Psoas muscle (tissue), 8 donors: ENCODE measurements around the gene TXK. TPM values are rescaled to one million over a fixed set of nuclear protein-coding genes. Genes with fewer than 3 reads are reported as not detected.

Experiments
- ATAC-seq, 4 donors: fragments of 200-7000 bp; cut with Tn5 transposase; one replicate each; pipeline ENCODE4 v1.9.1; 2020; ENCODE audit warnings: moderate library complexity in 3 of 4, mild to moderate bottlenecking in 2 of 4
- DNase-seq, 2 donors: peaks; one replicate each; pipeline ENCODE4 v3.0.0-alpha.2; 2020
- H3K27ac ChIP-seq: fragments of 200-600 bp; one replicate; pipeline ENCODE4 v1.8.0; 2022
- H3K27me3 ChIP-seq, 3 donors: fragments of 200-600 bp in 1 of 3; one replicate each; pipeline versions ENCODE4 v1.6.1 to v1.8.0; 2013 to 2022; ENCODE audit warnings: low read length in 2 of 3, mild to moderate bottlenecking in 2 of 3, moderate library complexity in 1 of 3; ENCODE audit not compliant: insufficient read depth in 3 of 3
- H3K36me3 ChIP-seq, 2 donors: fragments of 200-600 bp in 1 of 2; one replicate each; pipeline versions ENCODE4 v1.6.1 to v1.8.0; 2013 to 2022; ENCODE audit warnings: low read depth in 1 of 2, mild to moderate bottlenecking in 1 of 2, moderate library complexity in 1 of 2; ENCODE audit not compliant: insufficient read depth in 1 of 2
- H3K4me1 ChIP-seq: fragments of 200-600 bp; one replicate; pipeline ENCODE4 v1.8.0; 2022
- H3K4me3 ChIP-seq: fragments of 200-600 bp; one replicate; pipeline ENCODE4 v1.8.0; 2022; ENCODE audit warnings: mild to moderate bottlenecking
- H3K9me3 ChIP-seq: fragments of 200-600 bp; one replicate; pipeline ENCODE4 v1.8.0; 2022
- WGBS, 3 donors: extraction: QIAGEN DNeasy Blood & Tissue Kit; methylation state at CpG; one replicate each; pipeline versions ENCODE4 v1.1.6 to v1.1.7; 2013; 5-methylcytosine and 5-hydroxymethylcytosine counted together
- intact Hi-C, 2 donors: fragments of 100-400 bp; cut with DNase I; formaldehyde crosslinking; loops; one replicate each; pipeline versions ENCODE4 v1.11.0 to v1.14.2; 2022
- polyA plus RNA-seq, 3 donors: library from polyadenylated mRNA; stranded (reverse); fragments of 200-250 nt; gene quantifications; one replicate each; pipeline ENCODE4 v1.2.3, GENCODE V29; 2013
- total RNA-seq, 4 donors: library from RNA; stranded (reverse); fragmentation: NEBNext Ultra II Directional in 2 of 4; extraction: Animal tissue kit (Norgen Biotek cat#: 25700) in 2 of 4; gene quantifications; one replicate each; pipeline versions ENCODE4 v1.2.1 to v1.2.4, GENCODE V29; 2021 to 2023
- TF ChIP-seq, protein P1 (sequence below): fragments of 200-600 bp; IDR thresholded peaks from one replicate; pipeline ENCODE4 v1.8.0; 2022; ENCODE audit warnings: antibody characterized with exemption
- donor health status: healthy with polysubstance abuse.
- donor health status: DM: no; HTN: no; CAD: no; lungs with moderate emphysema.
- donor health status: Bipolar disorder and iron deficiency.
- donor health status: healthy.
- donor health status: DM: yes; HTN: yes; CAD: no.
- donor health status: DM: no; HTN: no; CAD: no.
- donor health status: DM: no; HTN: no; CAD: no.
- donor health status: DM: yes; HTN: yes; CAD: no.

The TXK gene
- total and polyA plus RNA-seq, 7 donors = 0.07 to 0.52 (median 0.21) TPM; not detected in 1

GRCh38 chr4:48102303-48102702 is 31.7 kb downstream of the TXK start:
- TF ChIP-seq, protein P1, sequence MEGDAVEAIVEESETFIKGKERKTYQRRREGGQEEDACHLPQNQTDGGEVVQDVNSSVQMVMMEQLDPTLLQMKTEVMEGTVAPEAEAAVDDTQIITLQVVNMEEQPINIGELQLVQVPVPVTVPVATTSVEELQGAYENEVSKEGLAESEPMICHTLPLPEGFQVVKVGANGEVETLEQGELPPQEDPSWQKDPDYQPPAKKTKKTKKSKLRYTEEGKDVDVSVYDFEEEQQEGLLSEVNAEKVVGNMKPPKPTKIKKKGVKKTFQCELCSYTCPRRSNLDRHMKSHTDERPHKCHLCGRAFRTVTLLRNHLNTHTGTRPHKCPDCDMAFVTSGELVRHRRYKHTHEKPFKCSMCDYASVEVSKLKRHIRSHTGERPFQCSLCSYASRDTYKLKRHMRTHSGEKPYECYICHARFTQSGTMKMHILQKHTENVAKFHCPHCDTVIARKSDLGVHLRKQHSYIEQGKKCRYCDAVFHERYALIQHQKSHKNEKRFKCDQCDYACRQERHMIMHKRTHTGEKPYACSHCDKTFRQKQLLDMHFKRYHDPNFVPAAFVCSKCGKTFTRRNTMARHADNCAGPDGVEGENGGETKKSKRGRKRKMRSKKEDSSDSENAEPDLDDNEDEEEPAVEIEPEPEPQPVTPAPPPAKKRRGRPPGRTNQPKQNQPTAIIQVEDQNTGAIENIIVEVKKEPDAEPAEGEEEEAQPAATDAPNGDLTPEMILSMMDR = no peak

DNA sequence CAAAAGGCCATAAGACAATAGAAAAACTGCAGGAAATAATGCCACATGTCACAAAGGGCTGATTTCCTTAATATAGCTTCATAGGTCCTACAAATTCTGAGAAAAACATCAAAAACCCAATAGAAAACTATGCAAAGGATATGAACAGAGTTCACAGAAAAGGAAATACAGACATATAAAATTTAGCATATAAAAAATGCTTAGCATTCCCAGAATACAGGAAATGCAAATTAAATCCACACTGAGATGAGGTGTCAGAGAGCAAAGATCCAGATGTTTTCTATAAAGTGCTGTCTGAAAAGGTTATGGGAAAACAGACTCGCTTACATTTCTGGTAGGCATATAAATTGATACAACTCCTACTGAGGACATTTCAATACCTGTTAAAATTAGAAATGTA is 33.8 kb downstream of the TXK start:
- DNase-seq = no peak
- Histone ChIP-seq H3K27ac (no peak overlapping the region), H3K9me3 (no peaks in the 10 kb centered on the region), H3K36me3 (no peaks in the 10 kb centered on the region), H3K27me3 (no peaks in the 10 kb centered on the region), H3K4me3 (no peak overlapping the region), H3K4me1 (no peaks in the 10 kb centered on the region)
- 70 to 73% (median 70%) methylated on average over 1 of the region's 1 CpG for WGBS, 3 donors
- TF ChIP-seq, protein P1 = no peak
- intact Hi-C loops = no loop called here
- ATAC-seq = no peak

More at GRCh38 chr4:48102303-48102702, 31.7 kb downstream of the TXK start:
- 73 to 81% (median 77%) methylated on average over 3 of the region's 3 CpGs for WGBS, 3 donors
- Histone ChIP-seq H3K4me1 (no peaks in the 10 kb centered on the region), H3K36me3 (no peaks in the 10 kb centered on the region), H3K27ac (no peak overlapping the region), H3K27me3 (no peaks in the 10 kb centered on the region), H3K9me3 (no peaks in the 10 kb centered on the region), H3K4me3 (no peak overlapping the region)
- no peak for DNase-seq
- no peak for ATAC-seq
- intact Hi-C loops = no loop called here

- ATAC-seq (no peak), DNase-seq (no peak)
- no peaks in the 10 kb centered on the region for H3K36me3 ChIP-seq
- H3K4me3 ChIP-seq = no peak overlapping the region
- TF ChIP-seq, protein P1 = no peak
- H3K4me1 ChIP-seq = no peaks in the 10 kb centered on the region
- intact Hi-C loops = no loop called here
- WGBS, 3 donors = 71 to 82% (median 77%) methylated on average over 2 of the region's 2 CpGs
- no peaks in the 10 kb centered on the region for H3K27me3 ChIP-seq
- H3K9me3 ChIP-seq = no peaks in the 10 kb centered on the region
- H3K27ac ChIP-seq = no peak overlapping the region
Measured at GRCh38 chr4:48095441-48095840, 38.6 kb downstream of the TXK start.

DNA sequence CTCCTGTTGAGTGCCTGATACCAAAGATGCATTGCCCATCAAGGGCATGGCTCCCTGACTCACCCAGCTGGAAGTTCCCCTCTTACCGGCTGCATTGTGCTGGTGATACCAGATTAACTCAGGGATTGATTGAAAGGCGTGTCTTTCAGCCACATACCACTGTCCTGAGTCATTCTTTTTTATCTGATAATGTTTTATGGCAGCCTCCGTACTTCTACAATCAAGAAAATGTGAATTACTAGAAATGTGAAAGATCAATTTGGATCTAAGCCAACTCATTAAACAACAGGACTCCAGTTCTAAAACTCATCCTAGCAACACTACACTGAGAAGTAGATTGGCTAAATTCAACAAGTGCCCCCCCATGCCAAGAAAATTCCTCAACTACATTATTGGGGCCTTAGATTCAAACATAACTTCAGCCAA is 40.0 kb downstream of the TXK start:
- Histone ChIP-seq H3K36me3 (no peaks in the 10 kb centered on the region), H3K27me3 (no peaks in the 10 kb centered on the region), H3K4me1 (no peaks in the 10 kb centered on the region), H3K4me3 (no peak overlapping the region), H3K27ac (no peak overlapping the region), H3K9me3 (no peaks in the 10 kb centered on the region)
- DNase-seq (no peak), ATAC-seq (no peak)
- TF ChIP-seq, protein P1 = no peak
- 45 to 46% (median 45%) methylated on average over 3 of the region's 3 CpGs for WGBS, 3 donors
- intact Hi-C loops = no loop called here

- H3K27ac ChIP-seq = no peak overlapping the region
- no peak for DNase-seq
- WGBS, 3 donors = 75 to 82% (median 76%) methylated on average over 5 of the region's 5 CpGs
- H3K9me3 ChIP-seq = no peaks in the 10 kb centered on the region
- TF ChIP-seq, protein P1 = no peak
- H3K36me3 ChIP-seq = no peaks in the 10 kb centered on the region
- ATAC-seq = no peak
- H3K27me3 ChIP-seq = no peaks in the 10 kb centered on the region
- H3K4me3 ChIP-seq = no peak overlapping the region
- H3K4me1 ChIP-seq = no peaks in the 10 kb centered on the region
- intact Hi-C loops = no loop called here
Measured at GRCh38 chr4:48090621-48091020, 43.4 kb downstream of the TXK start.
